MM.1S (cell line): ENCODE data around the gene CCDC83.

Experiments used
- DNase-seq: peaks from one replicate; pipeline ENCODE4 v3.0.0-alpha.2; 2015
- H2AFZ ChIP-seq: fragments of 300-600 bp; sonication (generic); 2 replicates; pipeline ENCODE4 v1.6.0; 2016; ENCODE audit warnings: antibody characterized with exemption, low read length
- H3F3A ChIP-seq: fragments of 300-600 bp; sonication (generic); 2 replicates; pipeline ENCODE4 v1.6.1; 2016; ENCODE audit warnings: mild to moderate bottlenecking, antibody characterized with exemption, low read length, moderate library complexity, mixed read lengths; ENCODE audit not compliant: insufficient read depth
- H3K27ac ChIP-seq: fragments of 300-600 bp; sonication (generic); 2 replicates; pipeline ENCODE4 v1.5.1; 2016; ENCODE audit warnings: mild to moderate bottlenecking, low read length
- H3K27me3 ChIP-seq: fragments of 300-600 bp; sonication (generic); replicated peaks from 2 replicates; pipeline ENCODE4 v1.6.0; 2016; ENCODE audit warnings: low read length; ENCODE audit not compliant: insufficient read depth
- H3K36me3 ChIP-seq: fragments of 300-600 bp; sonication (generic); replicated peaks from 2 replicates; pipeline ENCODE4 v1.6.1; 2016; ENCODE audit warnings: mild to moderate bottlenecking, low read length, mixed read lengths; ENCODE audit not compliant: insufficient read depth
- H3K4me1 ChIP-seq: fragments of 300-600 bp; sonication (generic); 2 replicates; pipeline ENCODE4 v1.6.1; 2016; ENCODE audit warnings: low read length, mixed read lengths
- H3K4me2 ChIP-seq: fragments of 300-600 bp; sonication (generic); 2 replicates; pipeline ENCODE4 v1.6.0; 2016; ENCODE audit warnings: low read depth, low read length
- H3K4me3 ChIP-seq: fragments of 300-600 bp; sonication (generic); 2 replicates; pipeline ENCODE4 v1.5.1; 2016; ENCODE audit warnings: low read length, mixed read lengths
- H3K79me2 ChIP-seq: fragments of 300-600 bp; sonication (generic); 2 replicates; pipeline ENCODE4 v1.6.1; 2016; ENCODE audit warnings: mixed run types, low read length, mixed read lengths
- H3K9ac ChIP-seq: fragments of 300-600 bp; sonication (generic); 2 replicates; pipeline ENCODE4 v1.6.1; 2016; ENCODE audit warnings: low read length, mixed read lengths
- H3K9me2 ChIP-seq: fragments of 300-600 bp; sonication (generic); replicated peaks from 2 replicates; pipeline ENCODE4 v1.6.1; 2016; ENCODE audit warnings: mild to moderate bottlenecking, low read length, mixed read lengths; ENCODE audit not compliant: insufficient read depth
- H3K9me3 ChIP-seq: fragments of 300-600 bp; sonication (generic); replicated peaks from 2 replicates; pipeline ENCODE4 v1.6.1; 2016; ENCODE audit warnings: mild to moderate bottlenecking, low read length, mixed read lengths; ENCODE audit not compliant: insufficient read depth
- H4K20me1 ChIP-seq: fragments of 300-600 bp; sonication (generic); 2 replicates; pipeline ENCODE4 v1.6.1; 2016; ENCODE audit warnings: mild to moderate bottlenecking, low read length, moderate library complexity, mixed read lengths; ENCODE audit not compliant: insufficient read depth
- CTCF ChIP-seq: fragments of 300-600 bp; sonication (generic); IDR thresholded peaks from 2 replicates; pipeline ENCODE4 v1.5.1; 2016; ENCODE audit warnings: antibody characterized with exemption, low read length, mixed read lengths
- EZH2 ChIP-seq: fragments of 300-600 bp; sonication (generic); optimal IDR thresholded peaks from 2 replicates; pipeline ENCODE3; 2017; ENCODE audit warnings: low read depth, mild to moderate bottlenecking, antibody characterized with exemption, low read length, mixed read lengths
- EZH2phosphoT487 ChIP-seq: fragments of 300-600 bp; sonication (generic); IDR thresholded peaks from 2 replicates; pipeline ENCODE4 v1.6.1; 2018; ENCODE audit warnings: antibody characterized with exemption, low read length

Gene CCDC83

GRCh38 chr11:85822814-85823213 is 32.4 kb upstream of the CCDC83 start:
- no peak for DNase-seq
- Histone ChIP-seq H3K27ac (no peak overlapping the region), H3K27me3 (no peaks in the 10 kb centered on the region), H3K9ac (no peak overlapping the region), H3F3A (peaks cover 10% of the 10 kb centered on the region; the same call in 1 of the 2 replicates), H3K9me3 (no peaks in the 10 kb centered on the region), H3K4me1 (peaks cover 33% of the 10 kb centered on the region), H3K4me3 (no peak overlapping the region), H3K36me3 (no peaks in the 10 kb centered on the region), H3K4me2 (peak overlapping the region; percentile 31; the same call in 1 of the 2 replicates), H4K20me1 (no peaks in the 10 kb centered on the region), H2AFZ (no peak overlapping the region), H3K79me2 (no peaks in the 10 kb centered on the region), H3K9me2 (no peaks in the 10 kb centered on the region)
- no peak for TF ChIP-seq CTCF
- TF ChIP-seq EZH2phosphoT487: no peak
- TF ChIP-seq EZH2: no peak

- peak overlapping the region; percentile 19; the same call in 1 of the 2 replicates for H3K4me3 ChIP-seq
- H3K4me1 ChIP-seq: peaks cover 33% of the 10 kb centered on the region
- no peaks in the 10 kb centered on the region for H3K79me2 ChIP-seq
- H3K4me2 ChIP-seq: peak overlapping the region; percentile 31
- H2AFZ ChIP-seq: peak overlapping the region; percentile 20
- H4K20me1 ChIP-seq: no peaks in the 10 kb centered on the region
- no peaks in the 10 kb centered on the region for H3K9me2 ChIP-seq
- DNase-seq: peak; percentile 92
- H3K36me3 ChIP-seq: no peaks in the 10 kb centered on the region
- TF ChIP-seq CTCF (no peak), EZH2phosphoT487 (no peak), EZH2 (no peak)
- H3K9me3 ChIP-seq: no peaks in the 10 kb centered on the region
- H3F3A ChIP-seq: peaks cover 10% of the 10 kb centered on the region; the same call in 1 of the 2 replicates
- peak overlapping the region; percentile 2; the same call in 1 of the 2 replicates for H3K9ac ChIP-seq
- H3K27me3 ChIP-seq: no peaks in the 10 kb centered on the region
- H3K27ac ChIP-seq: peak overlapping the region; percentile 71
These were observed 31.4 kb upstream of the CCDC83 start for GRCh38 chr11:85823816-85824215.

- H4K20me1 ChIP-seq: no peaks in the 10 kb centered on the region
- H2AFZ ChIP-seq: no peak overlapping the region
- H3K36me3 ChIP-seq: no peaks in the 10 kb centered on the region
- no peak overlapping the region for H3K9ac ChIP-seq
- no peak for DNase-seq
- no peak for TF ChIP-seq EZH2
- no peak for TF ChIP-seq CTCF
- TF ChIP-seq EZH2phosphoT487: no peak
- H3K27me3 ChIP-seq: no peaks in the 10 kb centered on the region
- H3K4me2 ChIP-seq: no peak overlapping the region
- H3K4me3 ChIP-seq: no peak overlapping the region
- H3K9me2 ChIP-seq: no peaks in the 10 kb centered on the region
- no peak overlapping the region for H3K27ac ChIP-seq
- no peaks in the 10 kb centered on the region for H3K9me3 ChIP-seq
- peaks cover 33% of the 10 kb centered on the region for H3K4me1 ChIP-seq
- H3K79me2 ChIP-seq: no peaks in the 10 kb centered on the region
- H3F3A ChIP-seq: peaks cover 10% of the 10 kb centered on the region; the same call in 1 of the 2 replicates
These were observed 29.6 kb upstream of the CCDC83 start for GRCh38 chr11:85825616-85826015.
